GM18526 (cell line): ENCODE measurements around the gene TCEAL1.

Experiments
- POLR2A ChIP-seq: IDR thresholded peaks from 3 replicates; pipeline ENCODE4 v1.6.1; 2011; ENCODE audit not compliant: insufficient read length; ENCODE audit errors: extremely low read depth

The TCEAL1 gene

DNA sequence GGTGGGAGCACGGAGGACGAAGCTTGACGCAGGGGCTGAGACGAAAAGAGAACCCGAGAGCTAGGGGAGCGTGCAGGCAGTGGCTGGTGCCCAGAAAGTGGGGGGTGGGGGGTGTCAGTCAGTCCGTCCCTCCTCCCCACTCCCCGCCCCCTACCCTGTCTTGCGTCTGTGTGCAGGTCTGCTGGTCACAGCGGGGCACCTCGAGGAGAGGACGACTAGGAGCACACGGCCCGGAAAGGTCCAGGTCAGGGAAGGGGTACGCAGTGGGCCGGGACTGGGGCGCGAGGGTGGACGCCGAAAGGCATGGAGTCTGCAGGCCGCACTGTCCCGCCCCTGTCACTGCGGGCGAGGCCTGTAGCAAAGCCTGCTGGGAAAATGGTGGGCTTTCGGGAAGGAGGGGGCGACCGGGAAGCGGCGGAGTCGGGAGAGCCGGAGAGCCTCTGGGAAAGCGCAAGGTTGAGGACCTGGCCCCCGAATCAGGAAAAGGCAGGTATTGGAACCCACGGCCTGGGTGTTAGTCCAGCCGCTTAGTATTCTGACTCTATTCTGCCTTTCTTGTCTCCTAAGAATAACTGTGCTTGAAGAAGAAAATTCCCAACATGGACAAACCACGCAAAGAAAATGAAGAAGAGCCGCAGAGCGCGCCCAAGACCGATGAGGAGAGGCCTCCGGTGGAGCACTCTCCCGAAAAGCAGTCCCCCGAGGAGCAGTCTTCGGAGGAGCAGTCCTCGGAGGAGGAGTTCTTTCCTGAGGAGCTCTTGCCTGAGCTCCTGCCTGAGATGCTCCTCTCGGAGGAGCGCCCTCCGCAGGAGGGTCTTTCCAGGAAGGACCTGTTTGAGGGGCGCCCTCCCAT, 769 bp downstream of the TCEAL1 start:
- no peak for TF ChIP-seq POLR2A

DNA sequence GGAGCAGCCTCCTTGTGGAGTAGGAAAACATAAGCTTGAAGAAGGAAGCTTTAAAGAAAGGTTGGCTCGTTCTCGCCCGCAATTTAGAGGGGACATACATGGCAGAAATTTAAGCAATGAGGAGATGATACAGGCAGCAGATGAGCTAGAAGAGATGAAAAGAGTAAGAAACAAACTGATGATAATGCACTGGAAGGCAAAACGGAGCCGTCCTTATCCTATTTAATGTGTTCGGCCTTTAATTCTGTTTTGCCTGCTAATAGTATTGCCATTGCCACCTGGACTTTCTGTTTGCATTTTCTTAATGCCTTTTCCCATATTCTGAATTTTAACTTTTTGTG, 1.4 kb downstream of the TCEAL1 start:
- no peak for TF ChIP-seq POLR2A

DNA sequence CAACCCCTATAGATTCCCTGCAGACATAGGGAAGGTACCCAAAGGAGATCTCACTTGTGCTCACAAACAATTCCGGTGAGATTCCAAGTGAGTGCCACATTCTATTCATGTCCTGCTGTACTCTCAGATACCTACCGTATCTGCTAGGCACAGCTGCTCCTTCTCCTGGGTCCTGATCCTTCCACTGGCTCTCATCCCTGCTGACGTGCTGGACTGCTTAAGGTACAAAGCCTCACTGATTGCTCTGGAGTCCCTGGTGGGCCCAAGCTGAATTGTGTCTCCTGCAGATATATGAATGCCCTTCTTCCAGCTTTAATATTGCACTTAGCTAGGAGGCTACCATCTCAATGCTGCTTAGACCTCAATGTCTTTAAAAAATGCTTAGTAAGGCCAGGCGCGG, 2.4 kb downstream of the TCEAL1 start:
- no peak for TF ChIP-seq POLR2A

DNA sequence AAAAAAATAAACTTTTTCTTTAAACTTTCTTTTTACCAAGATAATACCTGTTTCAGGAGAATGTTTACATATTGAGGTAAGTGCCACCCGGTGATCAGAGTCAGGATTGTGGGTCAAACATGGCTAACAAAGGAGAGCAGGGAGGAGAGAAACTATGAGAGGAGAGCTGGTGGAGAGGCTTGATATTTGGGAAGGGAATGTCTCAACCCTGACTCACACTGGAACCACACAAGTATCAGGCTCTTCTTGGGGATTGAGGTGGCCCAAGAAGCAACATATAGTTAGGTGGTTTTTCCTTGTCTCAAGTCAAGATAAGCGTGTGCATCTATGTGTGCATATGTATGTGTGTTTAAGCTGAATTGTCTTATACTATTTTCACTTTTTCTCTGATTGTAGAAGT, 6.7 kb downstream of the TCEAL1 start:
- TF ChIP-seq POLR2A, result no peak

DNA sequence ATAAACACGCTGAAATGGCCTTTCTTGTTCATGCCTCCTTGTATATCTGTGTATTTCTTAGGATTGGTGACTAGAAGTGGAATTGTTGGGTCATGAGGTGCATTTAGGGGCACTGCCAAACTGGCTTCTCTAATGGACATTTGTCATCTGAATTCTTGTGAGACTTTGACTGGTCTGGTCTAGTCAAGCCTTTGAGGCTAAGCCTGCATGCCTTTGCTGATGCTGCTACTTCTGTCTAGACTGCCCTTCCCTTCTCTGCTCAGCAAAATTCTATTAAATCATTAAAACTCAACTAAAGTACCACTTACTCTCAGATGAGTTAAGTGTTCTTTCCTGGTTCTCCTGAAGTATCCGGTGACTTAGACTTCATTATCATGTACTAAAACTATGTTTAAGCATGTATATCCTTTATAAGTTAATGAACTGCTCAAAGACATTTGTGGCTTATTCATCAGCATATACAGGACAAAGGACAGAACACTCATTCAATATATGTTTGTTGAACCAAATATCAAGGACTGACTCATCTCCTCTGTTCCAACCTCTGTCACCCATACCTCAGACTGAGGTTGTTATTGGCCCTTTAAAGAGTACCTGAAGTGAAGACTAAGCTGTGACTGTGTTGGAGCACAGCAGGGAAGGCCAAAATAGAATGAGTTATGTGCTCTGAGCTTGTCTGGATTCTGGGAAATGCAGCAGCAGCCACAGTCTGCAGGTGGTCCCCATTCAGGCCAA, 9.0 kb downstream of the TCEAL1 start:
- TF ChIP-seq POLR2A, result no peak

DNA sequence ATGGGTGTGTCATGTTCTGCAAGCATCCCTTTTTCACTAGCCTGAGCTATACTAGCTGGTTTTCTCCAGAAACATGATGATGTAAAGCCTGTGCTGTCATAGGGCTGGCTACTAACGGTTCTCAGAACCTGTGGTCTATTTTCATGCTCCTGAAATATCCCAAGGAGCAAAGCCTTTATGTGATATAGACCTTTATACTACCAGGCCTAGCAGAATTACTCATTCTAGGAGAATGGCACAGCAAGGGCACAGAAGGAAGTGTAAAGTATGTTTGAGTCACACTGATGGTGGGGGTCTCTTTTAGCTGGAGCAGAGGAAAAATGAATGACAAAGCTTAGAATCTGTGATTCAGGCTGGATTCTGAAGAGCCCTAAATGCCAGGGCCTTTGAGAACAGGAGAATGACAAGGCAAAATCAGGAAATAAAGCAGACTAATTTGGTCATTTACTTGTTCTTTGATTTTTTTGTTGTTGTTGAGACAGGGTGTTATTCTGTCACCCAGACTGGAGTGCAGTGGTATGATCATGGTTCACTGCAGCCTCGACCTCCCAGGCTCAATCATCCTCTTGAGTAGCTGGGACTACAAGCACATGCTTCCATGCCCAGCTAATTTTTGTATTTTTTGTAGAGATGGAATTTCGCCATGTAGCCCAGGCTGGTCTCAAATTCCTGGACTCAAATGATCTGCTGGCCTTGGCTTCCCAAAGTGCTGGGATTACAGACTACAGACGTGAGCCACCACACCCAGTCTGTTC, 11.8 kb downstream of the TCEAL1 start:
- no peak for TF ChIP-seq POLR2A

DNA sequence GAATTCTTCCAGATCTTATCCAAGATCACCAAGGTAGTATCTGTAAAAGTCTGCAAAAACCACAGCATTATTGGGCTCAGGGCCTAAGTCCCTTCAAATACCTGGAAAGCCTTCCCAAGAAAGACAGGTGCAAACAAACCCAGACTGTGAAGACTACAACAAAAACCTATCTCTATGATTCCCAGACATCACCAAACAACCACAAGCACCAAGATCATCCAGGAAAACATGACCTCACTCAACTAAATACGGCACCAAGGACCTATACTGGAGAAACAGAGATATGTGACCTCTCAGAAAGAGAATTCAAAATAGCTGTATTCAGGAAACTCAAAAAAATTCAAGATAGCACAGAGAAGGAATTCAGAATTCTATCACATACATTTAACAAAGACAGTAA, 15.3 kb downstream of the TCEAL1 start:
- TF ChIP-seq POLR2A, result no peak

DNA sequence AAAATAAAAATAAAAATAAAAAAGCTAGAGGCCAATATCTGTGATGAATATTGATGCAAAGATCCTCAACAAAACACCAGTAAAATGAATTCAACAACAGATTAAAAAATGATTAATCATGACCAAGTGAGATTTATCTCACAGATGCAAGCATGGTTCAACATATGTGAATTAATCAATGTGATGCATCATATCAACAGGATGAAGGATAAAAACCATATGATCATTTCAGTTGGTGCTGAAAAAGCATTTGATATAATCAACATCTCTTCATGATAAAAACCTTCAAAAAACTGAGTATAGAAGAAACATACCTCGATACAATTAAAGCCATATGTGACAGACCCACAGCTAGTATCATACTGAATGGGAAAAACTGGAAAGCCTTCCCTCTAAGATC, 18.9 kb downstream of the TCEAL1 start:
- no peak for TF ChIP-seq POLR2A

DNA sequence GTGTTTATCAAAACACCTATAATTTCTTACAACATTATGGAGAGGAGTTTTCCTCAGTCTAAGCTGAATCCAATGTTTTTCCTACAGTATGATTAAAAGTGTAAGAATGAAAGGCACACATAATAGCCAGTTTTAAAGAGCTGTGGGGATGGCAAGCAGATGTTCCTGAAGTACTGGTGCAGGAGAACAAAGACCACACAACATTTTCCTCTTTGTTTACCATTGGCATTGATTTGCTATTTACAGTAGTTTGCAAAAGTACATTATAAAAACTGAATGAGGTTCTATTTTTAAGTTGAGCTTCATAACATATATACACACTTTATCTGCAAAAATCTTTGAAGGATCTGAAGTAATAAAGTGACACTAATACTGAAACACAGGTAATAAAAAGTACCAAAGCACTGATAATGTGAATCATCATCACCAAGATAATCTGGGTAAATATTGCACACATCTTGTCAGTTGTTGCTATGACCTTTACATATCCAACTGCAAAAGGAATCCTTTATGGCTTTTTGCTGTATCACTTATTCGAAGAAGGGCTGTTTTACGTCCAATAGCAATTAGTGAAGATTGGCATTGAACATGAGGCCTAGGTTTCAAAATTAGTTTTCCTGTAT, 22.5 kb downstream of the TCEAL1 start:
- no peak for TF ChIP-seq POLR2A

DNA sequence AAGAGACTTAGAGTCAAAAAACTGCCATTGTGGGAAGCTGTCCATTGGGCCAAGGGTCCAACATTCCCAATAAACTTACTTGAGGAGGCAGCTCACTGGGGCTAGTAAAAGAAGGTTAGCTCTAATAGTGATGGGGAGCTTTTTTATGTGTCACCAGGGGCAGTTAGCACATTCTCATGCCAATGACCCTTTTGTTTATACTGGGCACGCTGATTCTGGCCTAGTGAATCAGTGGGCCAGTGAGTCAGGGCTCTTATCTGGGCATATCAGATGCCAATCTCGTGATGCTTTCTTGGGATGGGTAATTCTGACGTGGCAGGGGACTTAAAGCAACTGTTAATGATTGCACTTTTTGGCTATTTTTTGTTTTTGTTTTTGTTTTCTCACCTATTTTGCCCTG, 27.8 kb downstream of the TCEAL1 start:
- no peak for TF ChIP-seq POLR2A

DNA sequence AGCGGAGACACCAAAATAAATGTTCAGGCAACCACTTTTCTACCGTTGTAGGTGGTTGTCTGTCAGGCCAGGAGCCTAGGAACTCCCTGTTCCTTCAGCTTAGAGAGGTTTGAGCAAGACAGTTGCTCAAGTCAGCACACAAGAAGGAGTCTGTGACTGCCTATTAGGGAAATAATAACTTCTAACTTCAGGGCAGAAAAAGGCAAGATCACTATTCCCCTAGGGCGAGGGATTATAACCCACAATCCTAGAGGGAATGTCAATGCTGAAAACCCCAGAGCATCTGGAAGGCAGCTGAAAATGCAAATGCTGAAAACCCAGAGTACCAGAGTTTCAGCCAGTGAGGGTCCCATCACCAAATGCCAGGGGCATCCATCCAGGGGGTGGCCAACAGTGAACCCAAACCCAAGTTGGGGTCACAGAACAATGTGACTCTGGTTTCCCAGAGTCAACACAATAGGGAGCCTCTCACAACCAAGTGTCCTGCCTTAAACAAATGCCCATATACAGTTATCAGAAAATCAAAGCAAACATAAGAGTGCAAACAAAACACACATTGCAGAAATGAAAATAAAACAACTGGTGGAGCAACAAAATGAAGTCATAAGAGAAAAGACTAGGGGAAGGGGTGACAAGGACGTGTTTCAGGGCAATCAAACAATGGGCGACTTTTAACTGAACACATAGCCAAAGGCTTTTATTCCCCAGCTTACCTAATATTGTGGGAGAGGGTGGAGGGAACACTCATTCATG, 30.1 kb downstream of the TCEAL1 start:
- TF ChIP-seq POLR2A, result no peak

DNA sequence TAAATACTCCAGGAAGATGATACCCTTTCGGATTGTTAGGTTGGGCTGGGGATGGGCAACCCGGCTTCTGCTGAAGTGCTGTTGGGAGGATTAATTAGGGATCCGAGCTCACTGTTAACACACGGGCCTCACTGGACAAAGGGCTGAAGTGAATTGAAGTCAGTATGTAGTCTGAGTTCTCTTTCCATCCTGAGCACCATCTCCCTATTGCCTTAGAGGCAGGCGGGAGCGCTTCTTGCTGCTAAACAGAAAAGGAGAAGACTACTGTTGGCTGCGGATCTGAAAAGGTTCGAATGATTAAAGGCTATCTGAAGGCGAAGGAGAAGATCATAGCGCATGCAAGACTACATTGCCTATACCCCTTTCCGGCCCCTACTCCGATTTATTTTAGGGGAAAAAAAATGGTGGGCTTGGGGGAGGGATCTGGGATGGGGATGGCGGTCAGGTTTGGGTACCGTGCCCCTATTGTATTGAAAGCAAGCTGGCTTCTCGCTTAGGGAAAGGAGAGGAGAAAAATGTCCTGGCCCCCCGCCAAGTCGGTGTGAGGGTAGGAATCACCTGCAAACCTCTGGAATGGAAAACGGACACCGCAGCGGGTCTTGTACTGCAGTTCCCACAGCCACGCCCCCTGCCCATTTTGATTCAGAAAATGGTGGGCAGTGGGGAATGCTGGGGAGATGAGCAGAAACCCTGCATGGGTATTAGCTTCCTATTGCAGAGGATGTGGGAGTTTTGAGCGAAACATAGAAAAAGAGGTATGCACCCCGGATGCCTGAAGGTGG, 35.4 kb downstream of the TCEAL1 start:
- TF ChIP-seq POLR2A, result no peak

DNA sequence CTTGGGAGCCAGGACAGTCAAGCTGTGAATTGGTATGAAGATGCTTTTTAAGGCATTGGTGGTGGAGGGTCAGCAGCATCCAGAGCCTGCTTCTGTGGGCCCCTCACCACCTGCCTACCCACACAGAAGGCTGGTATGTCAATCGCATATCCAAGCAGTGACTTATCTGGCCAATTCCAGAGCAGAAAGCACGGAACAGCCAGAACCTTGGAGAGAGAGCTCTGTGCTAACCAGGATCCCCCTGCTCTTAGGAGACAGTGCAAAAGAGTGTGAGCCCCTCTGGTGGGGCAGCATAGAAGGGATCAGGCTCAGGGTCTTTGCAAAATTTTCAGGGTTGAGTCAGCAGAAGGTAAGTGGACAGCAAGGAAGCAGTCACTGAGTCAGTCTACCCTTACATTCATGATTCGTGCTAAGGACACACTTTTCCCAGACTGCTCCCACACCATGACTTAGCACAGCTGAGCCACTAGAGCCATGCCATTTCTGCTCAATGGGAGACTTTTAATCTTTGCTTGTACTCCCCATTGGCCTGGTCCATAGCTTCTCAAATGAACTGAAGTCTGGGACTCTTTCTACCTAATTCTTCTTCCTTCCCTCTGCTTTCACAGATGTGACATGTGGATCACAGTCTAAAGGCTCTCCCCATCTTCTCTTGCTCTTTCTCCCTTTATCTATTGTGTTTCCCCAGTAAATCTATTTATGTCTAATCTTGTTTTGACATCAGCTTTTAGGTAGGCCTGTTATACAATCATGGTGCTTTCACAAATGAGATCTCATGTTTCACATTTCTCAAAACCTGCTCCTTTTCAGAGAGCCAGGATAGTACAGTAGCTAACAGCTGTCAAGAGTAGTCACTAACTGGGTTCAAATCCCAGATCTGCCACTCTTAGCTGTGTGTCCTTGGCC, 37.7 kb downstream of the TCEAL1 start:
- TF ChIP-seq POLR2A, result no peak

DNA sequence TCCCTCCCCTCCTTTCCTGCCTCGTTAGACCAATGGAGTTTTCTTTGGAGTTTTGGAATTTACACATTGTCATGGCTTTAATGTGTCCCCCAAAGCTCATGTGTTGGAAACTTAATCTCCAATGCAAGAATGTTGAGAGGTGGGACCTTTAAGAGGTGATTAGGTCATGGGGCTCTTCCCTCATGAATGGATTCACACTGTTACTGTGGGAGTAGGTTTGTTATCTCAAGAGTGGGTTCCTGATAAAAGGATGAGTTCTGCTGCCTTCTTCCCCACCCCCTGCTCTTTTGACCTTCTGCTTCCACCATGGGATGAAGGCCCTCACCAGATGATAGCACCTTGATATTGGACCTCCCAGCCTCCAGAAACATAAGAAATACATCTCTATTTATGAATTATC, 41.0 kb downstream of the TCEAL1 start:
- no peak for TF ChIP-seq POLR2A
